ENCODE data around the gene ANGPT4. TPM values are rescaled to one million over a fixed set of nuclear protein-coding genes. Genes with fewer than 3 reads are reported as not detected.
"Not testable (repeated sequence)": the region's sequence is repeated elsewhere in the genome, so short reads cannot be mapped to it uniquely, and the experiment has no call there.

The ANGPT4 gene
- total RNA-seq, 1 experiment from 2014 or later, result not detected

DNA sequence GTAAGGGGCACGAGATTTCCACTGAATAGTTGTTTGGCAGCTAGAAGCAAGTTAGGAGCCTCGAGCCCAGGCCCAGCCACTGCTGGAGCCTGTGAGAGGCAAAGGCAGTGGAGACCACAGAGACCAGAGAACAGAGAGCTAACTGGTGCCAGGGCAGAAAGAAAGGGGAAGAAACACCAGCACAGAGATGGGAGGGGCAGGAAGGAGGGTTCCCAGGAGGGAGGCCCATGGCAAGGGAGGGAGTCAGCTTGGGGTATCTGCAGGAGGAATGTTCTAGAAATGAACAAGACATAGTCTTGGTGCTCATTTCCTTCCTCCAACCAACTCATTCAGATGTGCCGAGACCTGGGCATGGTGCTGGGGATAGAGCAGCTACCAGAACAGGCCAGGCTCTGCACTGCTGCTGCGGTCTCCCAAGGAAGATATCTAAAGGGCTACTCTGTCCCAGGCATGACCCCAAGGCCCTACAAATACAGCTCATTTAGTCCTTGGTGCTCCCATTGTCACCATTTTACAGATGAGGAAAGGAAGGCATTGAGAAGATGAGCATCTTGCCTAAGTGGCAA lies 10.7 kb downstream of the ANGPT4 start:
- H3K36me3 Mint-ChIP-seq (ENCODE audit: insufficient read depth, unreplicated experiment), result no peaks in the 10 kb centered on the region
- intact Hi-C loops (cut with micrococcal nuclease; ENCODE audit: unreplicated experiment), result no loop called here
- H3K9me3 ChIP-seq, result no peaks in the 10 kb centered on the region
- no peak overlapping the region for H3K4me3 Mint-ChIP-seq (ENCODE audit: unreplicated experiment)
- H3K9me3 Mint-ChIP-seq (ENCODE audit: unreplicated experiment), result peaks cover 10% of the 10 kb centered on the region
- BruUV-seq (replicated peaks), result no TSS peak
- no peaks in the 10 kb centered on the region for H3K27me3 ChIP-seq (replicated peaks; ENCODE audit: control insufficient read depth, insufficient read depth, low read length)
- H3K4me1 ChIP-seq, result peaks cover 2% of the 10 kb centered on the region; the same call in 1 of the 2 replicates
- H3K27me3 Mint-ChIP-seq (ENCODE audit: insufficient read depth, unreplicated experiment), result peaks cover 8% of the 10 kb centered on the region
- H3K27ac Mint-ChIP-seq (ENCODE audit: unreplicated experiment), result no peak overlapping the region
- no peak for DNase-seq
- no peak overlapping the region for H3K4me3 ChIP-seq (ENCODE audit: low read depth, low read length)
- H3K4me1 Mint-ChIP-seq (ENCODE audit: low read depth, unreplicated experiment), result no peaks in the 10 kb centered on the region
- TF ChIP-seq CTCF (IDR thresholded peaks at IDR 0.05; ENCODE audit: insufficient read depth in 1 of 2, low read depth in 1 of 2, low read length in 1 of 2, severe bottlenecking in 1 of 2, unreplicated experiment in 1 of 2), result no peak
- no peaks in the 10 kb centered on the region for H3K36me3 ChIP-seq (ENCODE audit: control insufficient read depth, insufficient read depth, low read length)
- ChIA-PET POLR2A (no interaction called here), CTCF (no interaction called here)

GRCh38 chr20:904039-904545 lies 12.0 kb downstream of the ANGPT4 start:
- H3K27me3 ChIP-seq (replicated peaks; ENCODE audit: control insufficient read depth, insufficient read depth, low read length), result no peaks in the 10 kb centered on the region
- H3K36me3 Mint-ChIP-seq (ENCODE audit: insufficient read depth, unreplicated experiment), result no peaks in the 10 kb centered on the region
- no peak overlapping the region for H3K4me3 ChIP-seq (ENCODE audit: low read depth, low read length)
- no peaks in the 10 kb centered on the region for H3K36me3 ChIP-seq (ENCODE audit: control insufficient read depth, insufficient read depth, low read length)
- ChIA-PET POLR2A (no interaction called here), CTCF (no interaction called here)
- no peaks in the 10 kb centered on the region for H3K4me1 ChIP-seq
- intact Hi-C loops (cut with micrococcal nuclease; ENCODE audit: unreplicated experiment), result no loop called here
- DNase-seq, result no peak
- H3K27me3 Mint-ChIP-seq (ENCODE audit: insufficient read depth, unreplicated experiment), result peaks cover 8% of the 10 kb centered on the region
- H3K4me3 Mint-ChIP-seq (ENCODE audit: unreplicated experiment), result no peak overlapping the region
- no peaks in the 10 kb centered on the region for H3K4me1 Mint-ChIP-seq (ENCODE audit: low read depth, unreplicated experiment)
- no TSS peak for BruUV-seq (replicated peaks)
- no peak overlapping the region for H3K27ac Mint-ChIP-seq (ENCODE audit: unreplicated experiment)
- H3K9me3 ChIP-seq, result no peaks in the 10 kb centered on the region
- H3K9me3 Mint-ChIP-seq (ENCODE audit: unreplicated experiment), result peaks cover 20% of the 10 kb centered on the region
- no peak for TF ChIP-seq CTCF (IDR thresholded peaks at IDR 0.05; ENCODE audit: insufficient read depth in 1 of 2, low read depth in 1 of 2, low read length in 1 of 2, severe bottlenecking in 1 of 2, unreplicated experiment in 1 of 2)

DNA sequence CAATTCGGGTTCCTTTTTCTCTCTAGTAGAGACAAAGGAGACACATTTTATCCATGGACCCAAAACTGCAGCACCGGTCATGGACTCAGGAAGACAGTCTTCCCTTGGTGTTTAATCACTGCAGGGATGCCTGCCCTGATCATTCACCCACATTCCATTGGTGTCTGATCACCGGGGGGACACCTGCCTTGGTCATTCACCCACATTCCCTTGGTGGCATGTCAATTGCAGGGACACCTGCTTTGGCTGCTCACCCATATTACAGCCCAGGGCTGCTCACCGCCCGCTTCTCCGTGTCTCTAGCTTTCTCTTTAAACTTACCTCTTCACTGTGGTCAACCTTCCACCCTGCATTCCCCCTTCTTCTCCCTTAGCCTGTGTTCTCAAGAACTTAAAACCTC lies 18.7 kb downstream of the ANGPT4 start:
- H3K4me3 Mint-ChIP-seq (ENCODE audit: unreplicated experiment); H3K27ac Mint-ChIP-seq (ENCODE audit: unreplicated experiment); CTCF ChIA-PET; BruUV-seq (replicated peaks); POLR2A ChIA-PET; H3K36me3 Mint-ChIP-seq (ENCODE audit: insufficient read depth, unreplicated experiment); intact Hi-C loops (cut with micrococcal nuclease; ENCODE audit: unreplicated experiment); H3K4me1 Mint-ChIP-seq (ENCODE audit: low read depth, unreplicated experiment); H3K4me3 ChIP-seq (ENCODE audit: low read depth, low read length); DNase-seq; H3K4me1 ChIP-seq; H3K36me3 ChIP-seq (ENCODE audit: control insufficient read depth, insufficient read depth, low read length); H3K27me3 ChIP-seq (replicated peaks; ENCODE audit: control insufficient read depth, insufficient read depth, low read length): not testable (repeated sequence)
- H3K9me3 Mint-ChIP-seq (ENCODE audit: unreplicated experiment), result peaks cover 38% of the 10 kb centered on the region
- peaks cover 13% of the 10 kb centered on the region for H3K27me3 Mint-ChIP-seq (ENCODE audit: insufficient read depth, unreplicated experiment)
- peaks cover 19% of the 10 kb centered on the region for H3K9me3 ChIP-seq
